Epithelial cell of proximal tubule (primary cell): ENCODE results near the gene RGS3. TPM values are rescaled to one million over a fixed set of nuclear protein-coding genes. Genes with fewer than 3 reads are reported as not detected.

ENCODE experiments used
- DNase-seq: peaks from one replicate; pipeline ENCODE4 v3.0.0-alpha.2; 2011; ENCODE audit warnings: low read depth
- H3K4me3 ChIP-seq: 2 replicates; pipeline ENCODE4 v1.5.1; 2011; ENCODE audit warnings: low read depth, mild to moderate bottlenecking, low read length
- total RNA-seq: library from RNA; depleted of rRNA; stranded (reverse); fragments of >200 nt; gene quantifications from 2 replicates; pipeline ENCODE4 v1.2.3, GENCODE V29; 2015
- TF ChIP-seq, protein P1 (sequence below): conservative IDR thresholded peaks from 2 replicates; pipeline ENCODE4 v1.5.1; 2012; ENCODE audit warnings: low read depth, mild to moderate bottlenecking, low read length

The RGS3 gene
- total RNA-seq, 1 donor from 2014 or later = 79.2 TPM

DNA sequence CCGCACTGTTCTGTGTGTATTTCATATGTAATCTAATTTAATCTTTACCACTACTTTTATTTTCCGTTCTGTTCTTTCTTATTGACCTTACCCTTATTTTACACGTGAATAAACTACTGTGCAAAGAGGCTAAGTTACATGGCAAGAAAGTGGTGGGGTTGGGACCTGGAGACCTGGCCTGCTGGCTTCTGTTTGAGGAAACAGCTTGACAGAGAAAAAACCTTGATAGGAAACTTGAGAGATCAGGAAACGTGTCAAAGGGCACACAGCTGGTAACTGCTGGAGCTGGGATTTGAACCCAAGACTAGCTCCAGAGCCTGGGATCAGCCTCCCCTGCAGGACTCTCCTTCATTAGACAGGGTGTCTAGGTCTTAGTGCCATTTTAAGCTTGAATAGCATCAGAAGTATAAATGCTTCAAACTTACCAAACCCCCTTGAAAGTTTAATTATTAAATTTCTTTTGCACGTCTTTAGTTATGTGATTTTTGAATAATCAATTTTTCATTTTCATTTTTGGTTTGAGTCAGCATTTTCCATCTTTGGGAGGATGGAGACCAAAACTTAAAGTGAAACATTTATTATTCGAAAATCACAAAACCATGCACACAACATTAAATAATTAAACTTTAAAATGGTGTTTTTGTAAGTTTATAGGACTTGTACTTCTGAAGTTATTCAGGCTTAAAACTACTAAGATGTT, 129.5 kb downstream of the RGS3 start:
- DNase-seq = no peak
- TF ChIP-seq, protein P1, sequence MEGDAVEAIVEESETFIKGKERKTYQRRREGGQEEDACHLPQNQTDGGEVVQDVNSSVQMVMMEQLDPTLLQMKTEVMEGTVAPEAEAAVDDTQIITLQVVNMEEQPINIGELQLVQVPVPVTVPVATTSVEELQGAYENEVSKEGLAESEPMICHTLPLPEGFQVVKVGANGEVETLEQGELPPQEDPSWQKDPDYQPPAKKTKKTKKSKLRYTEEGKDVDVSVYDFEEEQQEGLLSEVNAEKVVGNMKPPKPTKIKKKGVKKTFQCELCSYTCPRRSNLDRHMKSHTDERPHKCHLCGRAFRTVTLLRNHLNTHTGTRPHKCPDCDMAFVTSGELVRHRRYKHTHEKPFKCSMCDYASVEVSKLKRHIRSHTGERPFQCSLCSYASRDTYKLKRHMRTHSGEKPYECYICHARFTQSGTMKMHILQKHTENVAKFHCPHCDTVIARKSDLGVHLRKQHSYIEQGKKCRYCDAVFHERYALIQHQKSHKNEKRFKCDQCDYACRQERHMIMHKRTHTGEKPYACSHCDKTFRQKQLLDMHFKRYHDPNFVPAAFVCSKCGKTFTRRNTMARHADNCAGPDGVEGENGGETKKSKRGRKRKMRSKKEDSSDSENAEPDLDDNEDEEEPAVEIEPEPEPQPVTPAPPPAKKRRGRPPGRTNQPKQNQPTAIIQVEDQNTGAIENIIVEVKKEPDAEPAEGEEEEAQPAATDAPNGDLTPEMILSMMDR = no peak
- H3K4me3 ChIP-seq = peak overlapping the region; percentile 98

- DNase-seq = peak; percentile 84
- TF ChIP-seq, protein P1 = no peak
- peak overlapping the region; percentile 98 for H3K4me3 ChIP-seq
These were observed 130.3 kb downstream of the RGS3 start for GRCh38 chr9:113593682-113594281.

DNA sequence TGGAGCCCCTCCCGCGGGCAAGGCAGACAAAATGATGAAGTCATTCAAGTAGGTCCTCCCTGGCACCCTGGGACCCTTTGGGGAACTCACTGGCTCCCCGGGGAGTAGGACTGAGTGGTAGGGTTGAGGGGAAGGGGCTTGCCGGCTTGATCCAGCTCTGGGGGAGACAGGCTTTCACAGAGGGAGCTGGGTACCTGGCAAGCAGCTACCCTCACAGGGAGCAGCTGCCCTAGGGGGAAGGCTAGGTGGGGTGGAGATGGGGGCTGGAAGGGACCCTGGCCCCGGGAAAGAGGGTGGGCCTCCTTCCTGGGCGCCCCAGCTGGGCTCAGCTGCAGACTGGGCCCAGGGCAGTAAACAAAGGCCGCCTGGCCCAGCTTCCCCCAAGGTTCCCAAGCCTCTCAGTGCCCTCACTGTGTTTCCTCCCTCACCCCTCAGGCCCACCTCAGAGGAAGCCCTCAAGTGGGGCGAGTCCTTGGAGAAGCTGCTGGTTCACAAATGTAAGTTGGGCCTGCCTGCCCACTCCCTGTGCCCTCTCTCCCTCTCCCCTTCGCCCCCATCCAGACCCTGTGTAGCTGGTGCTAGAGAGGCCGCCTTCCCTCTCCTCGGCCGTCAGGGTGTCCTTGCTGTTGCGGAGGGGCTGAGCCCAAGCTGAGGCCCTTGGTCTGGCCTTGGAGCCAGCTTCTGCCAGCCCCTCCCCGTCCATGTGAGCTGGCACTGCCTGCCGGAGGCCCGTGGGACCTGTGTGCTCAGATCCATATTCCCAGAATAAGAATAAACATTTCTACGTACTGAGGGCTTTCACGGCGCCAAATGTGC, 131.2 kb downstream of the RGS3 start:
- TF ChIP-seq, protein P1 = no peak
- H3K4me3 ChIP-seq = peak overlapping the region; percentile 98
- DNase-seq = no peak

GRCh38 chr9:113596616-113597320, 133.2 kb downstream of the RGS3 start:
- DNase-seq = no peak
- TF ChIP-seq, protein P1 = no peak
- peak overlapping the region; percentile 98 for H3K4me3 ChIP-seq

DNA sequence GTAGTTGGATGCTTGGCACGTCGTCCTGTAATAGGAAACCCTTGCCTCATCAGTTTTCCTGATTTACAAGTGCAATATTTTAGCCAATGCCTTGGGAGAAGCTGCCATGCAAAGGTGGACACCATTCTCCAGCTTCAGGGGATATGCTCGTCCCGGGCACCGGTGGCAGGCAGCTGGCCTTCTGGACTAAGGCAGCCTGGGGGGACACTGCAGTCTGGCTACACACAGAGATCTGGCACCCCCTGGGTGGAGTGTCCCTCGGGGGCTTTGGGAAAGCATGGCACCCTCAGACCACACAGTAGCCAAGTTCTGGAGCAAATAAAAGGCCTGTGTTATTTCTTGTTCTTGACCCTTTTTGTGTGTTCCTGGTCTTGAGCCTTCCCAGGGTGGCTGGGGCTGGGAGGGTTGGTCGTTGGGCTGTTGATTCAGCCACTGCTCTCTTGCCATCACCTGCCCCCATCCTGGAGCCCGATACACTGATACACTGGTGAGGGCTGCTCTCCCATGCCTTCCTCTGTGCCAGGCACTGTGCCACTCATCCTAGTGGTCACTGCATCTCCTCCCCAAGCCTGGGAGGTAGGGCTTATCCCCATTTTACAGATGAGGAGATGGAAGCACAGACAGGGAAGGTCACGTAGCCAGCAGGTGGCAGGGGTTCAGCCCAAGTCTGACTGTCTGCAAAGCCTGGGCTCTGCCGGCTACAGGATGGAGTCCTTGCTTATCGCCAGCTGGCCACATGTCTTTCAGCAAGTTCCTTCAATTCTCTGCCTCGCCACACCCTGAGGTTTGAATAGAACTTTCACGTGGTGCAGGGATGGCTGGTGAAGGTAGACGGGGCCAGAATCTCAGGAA, 134.1 kb downstream of the RGS3 start:
- DNase-seq = no peak
- peak overlapping the region; percentile 98 for H3K4me3 ChIP-seq
- TF ChIP-seq, protein P1 = no peak

GRCh38 chr9:113598451-113598850, 134.9 kb downstream of the RGS3 start:
- TF ChIP-seq, protein P1 = no peak
- no peak for DNase-seq
- no peak overlapping the region for H3K4me3 ChIP-seq
